GM18867 (cell line): ENCODE data around the gene IRF4.

Experiments used
- ATAC-seq: cut with Tn5 transposase; IDR thresholded peaks from one replicate; pipeline ENCODE4 v1.9.1; 2021; ENCODE audit warnings: mild to moderate bottlenecking, moderate library complexity; ENCODE audit not compliant: unreplicated experiment

The IRF4 gene

GRCh38 chr6:395432-396125, 4.0 kb downstream of the IRF4 start:
- ATAC-seq: no peak

GRCh38 chr6:396126-396520, 4.6 kb downstream of the IRF4 start:
- ATAC-seq: no peak

GRCh38 chr6:397056-397455, 5.5 kb downstream of the IRF4 start:
- no peak for ATAC-seq

GRCh38 chr6:397604-398003, 6.1 kb downstream of the IRF4 start:
- ATAC-seq: no peak

- ATAC-seq: no peak
Observed at GRCh38 chr6:398065-398464, 6.5 kb downstream of the IRF4 start.

GRCh38 chr6:398558-399078, 7.1 kb downstream of the IRF4 start:
- no peak for ATAC-seq

GRCh38 chr6:399785-400534, 8.4 kb downstream of the IRF4 start:
- peak; percentile 49 for ATAC-seq

- ATAC-seq: no peak
Observed at GRCh38 chr6:400815-401214, 9.3 kb downstream of the IRF4 start.

- ATAC-seq: no peak
Observed at GRCh38 chr6:401239-401993, 9.9 kb downstream of the IRF4 start.

- ATAC-seq: no peak
Observed at GRCh38 chr6:401994-402640, 10.6 kb downstream of the IRF4 start.

GRCh38 chr6:402901-403658, 11.5 kb downstream of the IRF4 start:
- ATAC-seq: no peak

GRCh38 chr6:403659-404655, 12.4 kb downstream of the IRF4 start:
- ATAC-seq: no peak

- no peak for ATAC-seq
Observed at GRCh38 chr6:404685-405423, 13.3 kb downstream of the IRF4 start.

GRCh38 chr6:408148-408547, 16.6 kb downstream of the IRF4 start:
- no peak for ATAC-seq

- no peak for ATAC-seq
Observed at GRCh38 chr6:408599-409102, 17.1 kb downstream of the IRF4 start.

GRCh38 chr6:409370-409972, 17.9 kb downstream of the IRF4 start:
- ATAC-seq: no peak

- ATAC-seq: no peak
Observed at GRCh38 chr6:410555-411395, 19.2 kb downstream of the IRF4 start.
